WTC11 (cell line): ENCODE results near the gene DOCK1.

Experiments
- E2F5 ChIP-seq: sonication (generic); formaldehyde crosslinking; IDR thresholded peaks from 2 replicates; pipeline ENCODE4 v1.8.1; 2022; ENCODE audit warnings: mild to moderate bottlenecking, moderate library complexity, missing genetic modification reagents
- FOXK1 ChIP-seq: sonication (generic); formaldehyde crosslinking; IDR thresholded peaks from 2 replicates; pipeline ENCODE4 v1.8.0; 2022; ENCODE audit warnings: mild to moderate bottlenecking, moderate library complexity, missing genetic modification reagents
- MAX ChIP-seq: sonication (generic); formaldehyde crosslinking; IDR thresholded peaks from 2 replicates; pipeline ENCODE4 v1.8.0; 2022; ENCODE audit warnings: mild to moderate bottlenecking, missing genetic modification reagents
- MLX ChIP-seq: sonication (generic); formaldehyde crosslinking; IDR thresholded peaks from 2 replicates; pipeline ENCODE4 v1.8.1; 2023; ENCODE audit warnings: mild to moderate bottlenecking, missing genetic modification reagents, moderate library complexity
- NR2C2 ChIP-seq: sonication (generic); formaldehyde crosslinking; IDR thresholded peaks from 2 replicates; pipeline ENCODE4 v1.8.0; 2022; ENCODE audit warnings: mild to moderate bottlenecking, missing genetic modification reagents
- PRDM15 ChIP-seq: sonication (generic); formaldehyde crosslinking; IDR thresholded peaks from 2 replicates; pipeline ENCODE4 v1.8.0; 2022; ENCODE audit warnings: missing genetic modification reagents
- SP1 ChIP-seq: sonication (generic); formaldehyde crosslinking; conservative IDR thresholded peaks from 2 replicates; pipeline ENCODE4 v1.8.1; 2022; ENCODE audit warnings: missing genetic modification reagents
- ZBTB43 ChIP-seq: sonication (generic); formaldehyde crosslinking; IDR thresholded peaks from 2 replicates; pipeline ENCODE4 v1.8.1; 2023; ENCODE audit warnings: mild to moderate bottlenecking, missing genetic modification reagents
- TF ChIP-seq, protein P1 (sequence below): fragments of 200-600 bp; IDR thresholded peaks from 2 replicates; pipeline ENCODE4 v1.8.0; 2022; ENCODE audit warnings: antibody characterized with exemption
- TF ChIP-seq, protein P2 (sequence below): sonication (generic); formaldehyde crosslinking; conservative IDR thresholded peaks from 2 replicates; pipeline ENCODE4 v1.8.1; 2022; ENCODE audit warnings: mild to moderate bottlenecking, missing genetic modification reagents
- TF ChIP-seq, protein P3 (sequence below): sonication (generic); formaldehyde crosslinking; IDR thresholded peaks from 2 replicates; pipeline ENCODE4 v1.8.0; 2022; ENCODE audit warnings: mild to moderate bottlenecking, missing genetic modification reagents

GRCh38 chr10:127302343-127302742, 397.1 kb downstream of the DOCK1 start:
- TF ChIP-seq, protein P1, sequence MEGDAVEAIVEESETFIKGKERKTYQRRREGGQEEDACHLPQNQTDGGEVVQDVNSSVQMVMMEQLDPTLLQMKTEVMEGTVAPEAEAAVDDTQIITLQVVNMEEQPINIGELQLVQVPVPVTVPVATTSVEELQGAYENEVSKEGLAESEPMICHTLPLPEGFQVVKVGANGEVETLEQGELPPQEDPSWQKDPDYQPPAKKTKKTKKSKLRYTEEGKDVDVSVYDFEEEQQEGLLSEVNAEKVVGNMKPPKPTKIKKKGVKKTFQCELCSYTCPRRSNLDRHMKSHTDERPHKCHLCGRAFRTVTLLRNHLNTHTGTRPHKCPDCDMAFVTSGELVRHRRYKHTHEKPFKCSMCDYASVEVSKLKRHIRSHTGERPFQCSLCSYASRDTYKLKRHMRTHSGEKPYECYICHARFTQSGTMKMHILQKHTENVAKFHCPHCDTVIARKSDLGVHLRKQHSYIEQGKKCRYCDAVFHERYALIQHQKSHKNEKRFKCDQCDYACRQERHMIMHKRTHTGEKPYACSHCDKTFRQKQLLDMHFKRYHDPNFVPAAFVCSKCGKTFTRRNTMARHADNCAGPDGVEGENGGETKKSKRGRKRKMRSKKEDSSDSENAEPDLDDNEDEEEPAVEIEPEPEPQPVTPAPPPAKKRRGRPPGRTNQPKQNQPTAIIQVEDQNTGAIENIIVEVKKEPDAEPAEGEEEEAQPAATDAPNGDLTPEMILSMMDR = no peak
- no peak for TF ChIP-seq SP1 (CRISPR knock-in tag)
- TF ChIP-seq, protein P2, sequence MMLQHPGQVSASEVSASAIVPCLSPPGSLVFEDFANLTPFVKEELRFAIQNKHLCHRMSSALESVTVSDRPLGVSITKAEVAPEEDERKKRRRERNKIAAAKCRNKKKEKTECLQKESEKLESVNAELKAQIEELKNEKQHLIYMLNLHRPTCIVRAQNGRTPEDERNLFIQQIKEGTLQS (CRISPR knock-in tag) = no peak
- TF ChIP-seq MLX (CRISPR knock-in tag) = no peak
- no peak for TF ChIP-seq E2F5 (CRISPR knock-in tag)
- TF ChIP-seq, protein P3, sequence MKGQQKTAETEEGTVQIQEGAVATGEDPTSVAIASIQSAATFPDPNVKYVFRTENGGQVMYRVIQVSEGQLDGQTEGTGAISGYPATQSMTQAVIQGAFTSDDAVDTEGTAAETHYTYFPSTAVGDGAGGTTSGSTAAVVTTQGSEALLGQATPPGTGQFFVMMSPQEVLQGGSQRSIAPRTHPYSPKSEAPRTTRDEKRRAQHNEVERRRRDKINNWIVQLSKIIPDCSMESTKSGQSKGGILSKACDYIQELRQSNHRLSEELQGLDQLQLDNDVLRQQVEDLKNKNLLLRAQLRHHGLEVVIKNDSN (CRISPR knock-in tag) = no peak
- no peak for TF ChIP-seq NR2C2 (CRISPR knock-in tag)
- no peak for TF ChIP-seq ZBTB43
- TF ChIP-seq PRDM15 (CRISPR knock-in tag) = no peak
- TF ChIP-seq FOXK1 (CRISPR knock-in tag) = no peak
- TF ChIP-seq MAX (CRISPR knock-in tag) = no peak
